Activated naive CD4-positive, alpha-beta T cell treated with anti-CD3 and anti-CD28 coated beads, Interleukin-2, amount 10 ng/mL, durations not matched to agents 7 days and 5 days (primary cell): Measurements from ENCODE around the gene GAA.
A peak's percentile ranks its signal among the peaks of the same experiment; 100 is the strongest.

Experiments used
- CTCF ChIA-PET: fragments of 350-600 bp; sonication (Branson Sonifier 250); formaldehyde crosslinking; loops from one replicate; lab custom pipeline; 2021; ENCODE audit warnings: antibody characterized with exemption; lab: Charles Lee
- DNase-seq: peaks from one replicate; pipeline ENCODE4 v3.0.0-alpha.2; 2020
- H3K27ac Mint-ChIP-seq: one replicate; pipeline ENCODE4 v1.8.0; 2021; ENCODE audit warnings: mild to moderate bottlenecking, moderate library complexity, mixed read lengths
- H3K27me3 Mint-ChIP-seq: one replicate; pipeline ENCODE4 v1.8.0; 2021; ENCODE audit warnings: mild to moderate bottlenecking, mixed read lengths
- H3K36me3 Mint-ChIP-seq: one replicate; pipeline ENCODE4 v1.8.0; 2021; ENCODE audit warnings: mixed read lengths
- H3K4me1 Mint-ChIP-seq: one replicate; pipeline ENCODE4 v1.8.0; 2021; ENCODE audit warnings: mixed read lengths
- H3K4me3 Mint-ChIP-seq: one replicate; pipeline ENCODE4 v1.8.0; 2021; ENCODE audit warnings: mild to moderate bottlenecking, moderate library complexity, mixed read lengths
- H3K9me3 Mint-ChIP-seq: one replicate; pipeline ENCODE4 v1.8.0; 2021; ENCODE audit warnings: mixed read lengths

Gene GAA

DNA sequence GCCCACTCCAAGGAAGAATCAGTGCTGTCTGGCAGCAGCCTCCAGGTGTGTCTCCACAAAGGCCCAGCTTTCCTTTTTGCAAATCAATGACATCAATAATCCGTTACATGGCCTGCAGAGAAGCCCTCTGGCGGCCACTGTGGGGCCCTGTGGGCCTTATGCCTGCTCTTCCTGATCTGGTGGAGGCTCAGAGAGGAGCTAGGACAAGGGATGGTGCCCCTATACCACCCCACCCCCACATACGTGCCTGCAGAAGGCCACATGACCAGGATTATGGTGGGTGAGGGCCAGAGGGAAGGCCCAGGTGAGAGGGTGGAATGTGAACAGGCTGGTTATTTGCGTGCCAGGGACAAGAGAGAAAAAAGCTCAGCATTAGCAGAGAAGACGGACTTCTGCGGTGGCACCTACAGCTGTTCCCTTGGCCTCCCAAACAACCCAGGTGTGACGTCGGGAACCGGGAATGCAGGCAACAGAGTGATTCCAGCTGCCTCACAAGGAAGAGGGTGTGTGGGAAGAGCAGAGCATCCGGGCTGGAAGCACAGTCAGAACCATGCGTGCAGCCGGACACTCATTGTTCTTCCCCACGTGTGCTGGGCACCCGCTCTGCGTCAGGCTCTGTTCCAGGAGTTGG lies 23.1 kb downstream of the GAA start:
- no peaks in the 10 kb centered on the region for H3K4me1 Mint-ChIP-seq

GRCh38 chr17:80125656-80126448 lies 24.5 kb downstream of the GAA start:
- no peaks in the 10 kb centered on the region for H3K4me1 Mint-ChIP-seq
- H3K36me3 Mint-ChIP-seq: no peaks in the 10 kb centered on the region
- CTCF ChIA-PET: no interaction called here
- DNase-seq: no peak
- no peaks in the 10 kb centered on the region for H3K9me3 Mint-ChIP-seq
- peaks cover 25% of the 10 kb centered on the region for H3K27me3 Mint-ChIP-seq
- no peak overlapping the region for H3K27ac Mint-ChIP-seq
- H3K4me3 Mint-ChIP-seq: no peak overlapping the region

More for the DNA sequence above, 23.1 kb downstream of the GAA start:
- Mint-ChIP-seq H3K27ac (no peak overlapping the region), H3K9me3 (no peaks in the 10 kb centered on the region), H3K4me3 (no peak overlapping the region), H3K27me3 (peaks cover 22% of the 10 kb centered on the region), H3K36me3 (no peaks in the 10 kb centered on the region)
- no peak for DNase-seq
- CTCF ChIA-PET: interaction anchor here (0.6 to 1.4 kb wide), 3 partner anchors 9 to 41 kb away, joined by 3 to 6 read pairs (median 3); partner anchors contain the start of gene GAA

- Mint-ChIP-seq H3K4me3 (no peak overlapping the region), H3K27ac (no peak overlapping the region), H3K4me1 (no peaks in the 10 kb centered on the region), H3K27me3 (peaks cover 25% of the 10 kb centered on the region), H3K36me3 (no peaks in the 10 kb centered on the region), H3K9me3 (no peaks in the 10 kb centered on the region)
- CTCF ChIA-PET: no interaction called here
- no peak for DNase-seq
These were observed 25.0 kb downstream of the GAA start for GRCh38 chr17:80126449-80126715.

DNA sequence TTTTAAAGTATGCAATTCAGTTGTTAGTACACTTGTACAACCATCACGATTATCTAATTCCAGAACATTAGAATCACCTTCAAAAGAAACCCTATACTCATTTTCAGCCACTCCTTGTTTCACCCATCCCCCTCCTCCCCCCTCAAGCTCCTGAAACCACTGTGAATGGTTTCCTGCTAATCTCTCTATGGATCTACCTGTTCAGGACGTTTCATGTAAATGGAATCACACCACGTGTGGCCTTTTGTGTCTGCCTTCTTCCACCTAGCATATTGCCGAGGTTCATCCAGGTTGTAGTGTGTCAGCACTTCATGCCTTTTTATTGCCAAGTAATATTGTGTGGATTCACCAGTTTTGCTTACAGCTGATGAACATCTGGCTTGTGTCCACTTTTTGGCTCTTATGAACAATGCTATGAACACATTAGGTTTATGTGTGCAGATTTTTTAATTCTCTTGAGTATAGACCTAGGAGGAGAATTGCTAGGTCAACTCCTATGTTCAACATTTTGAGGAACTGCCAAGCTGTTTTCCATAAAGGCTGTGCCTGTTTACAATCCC lies 27.7 kb downstream of the GAA start:
- H3K4me3 Mint-ChIP-seq: no peak overlapping the region
- DNase-seq: no peak
- H3K27me3 Mint-ChIP-seq: peaks cover 19% of the 10 kb centered on the region
- CTCF ChIA-PET: no interaction called here
- H3K27ac Mint-ChIP-seq: no peak overlapping the region
- no peaks in the 10 kb centered on the region for H3K4me1 Mint-ChIP-seq
- H3K36me3 Mint-ChIP-seq: peaks cover 14% of the 10 kb centered on the region
- H3K9me3 Mint-ChIP-seq: no peaks in the 10 kb centered on the region

DNA sequence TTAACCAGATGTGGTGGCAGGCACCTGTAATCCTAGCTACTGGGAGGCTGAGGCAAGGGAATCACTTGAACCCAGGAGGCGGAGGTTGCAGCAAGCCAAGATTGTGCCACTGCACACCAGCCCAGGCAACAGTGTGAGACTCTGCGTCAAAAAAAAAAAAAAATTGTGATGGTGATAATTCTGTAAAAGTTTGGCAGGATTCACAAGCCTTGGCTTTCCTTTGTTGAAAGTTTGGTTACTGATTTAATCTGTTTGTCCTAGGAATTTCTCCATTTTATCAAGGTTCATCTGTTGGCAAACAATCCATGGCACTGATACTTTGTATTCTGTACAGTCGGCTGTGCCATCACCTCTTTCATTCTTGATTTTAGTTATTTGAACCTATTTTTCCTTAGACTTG lies 29.6 kb downstream of the GAA start:
- no peak overlapping the region for H3K27ac Mint-ChIP-seq
- H3K27me3 Mint-ChIP-seq: peaks cover 12% of the 10 kb centered on the region
- no peaks in the 10 kb centered on the region for H3K4me1 Mint-ChIP-seq
- CTCF ChIA-PET: no interaction called here
- H3K4me3 Mint-ChIP-seq: no peak overlapping the region
- no peaks in the 10 kb centered on the region for H3K9me3 Mint-ChIP-seq
- peaks cover 30% of the 10 kb centered on the region for H3K36me3 Mint-ChIP-seq
- no peak for DNase-seq

GRCh38 chr17:80132906-80133625 lies 31.7 kb downstream of the GAA start:
- Mint-ChIP-seq H3K4me1 (no peaks in the 10 kb centered on the region), H3K27ac (peak overlapping the region; percentile 55)
- CTCF ChIA-PET: interaction anchor here (1.5 kb wide), 1 partner anchor 11 kb away, joined by 7 read pairs; no protein-coding TSS in a partner anchor

DNA sequence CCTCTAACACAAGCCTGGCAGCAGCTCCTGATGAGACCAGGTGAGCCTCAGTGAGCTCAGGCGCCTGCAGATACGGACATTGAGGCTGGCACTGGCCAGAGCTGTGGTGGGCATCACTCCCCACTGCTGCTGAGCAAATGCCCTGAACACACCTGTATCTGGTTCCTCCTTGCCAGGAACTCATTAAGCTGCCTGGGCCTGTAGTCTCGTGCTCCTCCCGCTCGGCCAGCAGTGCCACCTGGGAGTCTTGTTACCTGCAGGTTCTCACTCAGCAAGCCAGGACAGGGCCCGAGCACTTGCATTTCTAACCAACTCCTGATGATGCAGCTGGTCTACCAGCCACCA lies 32.2 kb downstream of the GAA start:
- peak overlapping the region; percentile 55 for H3K27ac Mint-ChIP-seq

More at GRCh38 chr17:80132906-80133625, 31.7 kb downstream of the GAA start:
- no peaks in the 10 kb centered on the region for H3K9me3 Mint-ChIP-seq
- peaks cover 49% of the 10 kb centered on the region for H3K36me3 Mint-ChIP-seq
- no peak for DNase-seq
- no peak overlapping the region for H3K4me3 Mint-ChIP-seq
- peaks cover 4% of the 10 kb centered on the region for H3K27me3 Mint-ChIP-seq

GRCh38 chr17:80137131-80137530 lies 35.8 kb downstream of the GAA start:
- Mint-ChIP-seq H3K4me3 (no peak overlapping the region), H3K27ac (no peak overlapping the region), H3K4me1 (no peaks in the 10 kb centered on the region), H3K36me3 (peaks cover 79% of the 10 kb centered on the region), H3K9me3 (no peaks in the 10 kb centered on the region), H3K27me3 (no peaks in the 10 kb centered on the region)
- CTCF ChIA-PET: no interaction called here
- no peak for DNase-seq

More for the DNA sequence above, 32.2 kb downstream of the GAA start:
- H3K36me3 Mint-ChIP-seq: peaks cover 54% of the 10 kb centered on the region
- H3K4me3 Mint-ChIP-seq: no peak overlapping the region
- CTCF ChIA-PET: interaction anchor here (1.5 kb wide), 1 partner anchor 11 kb away, joined by 7 read pairs; no protein-coding TSS in a partner anchor
- no peaks in the 10 kb centered on the region for H3K4me1 Mint-ChIP-seq
- DNase-seq: no peak
- H3K27me3 Mint-ChIP-seq: peaks cover 4% of the 10 kb centered on the region
- H3K9me3 Mint-ChIP-seq: no peaks in the 10 kb centered on the region

- Mint-ChIP-seq H3K27ac (no peak overlapping the region), H3K9me3 (no peaks in the 10 kb centered on the region), H3K4me1 (peaks cover 6% of the 10 kb centered on the region), H3K36me3 (peaks cover 76% of the 10 kb centered on the region), H3K4me3 (no peak overlapping the region), H3K27me3 (no peaks in the 10 kb centered on the region)
- DNase-seq: no peak
- CTCF ChIA-PET: interaction anchor here (1.1 kb wide), 1 partner anchor 37 kb away, joined by 3 read pairs; the partner anchor contains the start of gene GAA
These were observed 37.6 kb downstream of the GAA start for GRCh38 chr17:80138856-80139426.

DNA sequence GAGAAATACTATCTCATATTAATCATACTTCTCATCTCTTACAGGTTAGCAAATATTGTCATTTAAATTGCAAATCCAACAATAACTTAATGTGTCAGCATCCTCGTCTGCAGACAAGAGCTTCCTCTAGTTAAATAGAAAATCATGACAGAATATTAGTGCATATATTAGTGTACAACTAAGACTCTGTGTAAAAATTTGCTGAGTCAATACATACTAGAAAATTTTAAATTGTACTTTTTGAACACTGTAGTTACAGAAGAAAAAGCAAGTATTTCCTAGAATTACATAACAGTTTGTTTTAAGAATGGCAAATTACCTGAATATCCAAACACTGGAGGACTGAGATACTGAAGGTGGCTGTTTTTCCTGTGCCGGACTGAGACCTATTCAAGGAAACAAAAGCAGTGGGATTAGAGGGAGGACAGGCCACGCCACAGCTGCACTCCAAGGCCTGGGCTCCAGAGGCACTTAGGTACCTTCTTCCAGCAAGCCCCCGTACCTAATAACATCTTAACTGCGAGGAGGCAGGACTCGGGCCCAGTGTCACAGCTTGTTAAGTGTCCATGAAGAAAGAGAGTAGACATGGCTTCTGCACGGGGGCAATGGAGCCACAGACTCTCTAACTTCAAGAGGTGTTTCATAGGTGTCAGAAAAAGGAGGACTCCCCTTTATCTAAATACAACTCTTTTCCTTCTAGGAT lies 40.2 kb downstream of the GAA start:
- Mint-ChIP-seq H3K4me1 (peaks cover 30% of the 10 kb centered on the region), H3K36me3 (peaks cover 66% of the 10 kb centered on the region)
- CTCF ChIA-PET: interaction anchor here (1.0 kb wide), 1 partner anchor 40 kb away, joined by 4 read pairs; the partner anchor contains the start of gene GAA

GRCh38 chr17:80142929-80143328 lies 41.5 kb downstream of the GAA start:
- peaks cover 54% of the 10 kb centered on the region for H3K36me3 Mint-ChIP-seq
- no peak overlapping the region for H3K27ac Mint-ChIP-seq
- no peak overlapping the region for H3K4me3 Mint-ChIP-seq
- CTCF ChIA-PET: no interaction called here
- no peaks in the 10 kb centered on the region for H3K9me3 Mint-ChIP-seq
- no peaks in the 10 kb centered on the region for H3K27me3 Mint-ChIP-seq
- DNase-seq: no peak
- peaks cover 36% of the 10 kb centered on the region for H3K4me1 Mint-ChIP-seq

More for the DNA sequence above, 40.2 kb downstream of the GAA start:
- H3K27me3 Mint-ChIP-seq: no peaks in the 10 kb centered on the region
- DNase-seq: no peak
- H3K9me3 Mint-ChIP-seq: no peaks in the 10 kb centered on the region
- H3K27ac Mint-ChIP-seq: no peak overlapping the region
- no peak overlapping the region for H3K4me3 Mint-ChIP-seq

DNA sequence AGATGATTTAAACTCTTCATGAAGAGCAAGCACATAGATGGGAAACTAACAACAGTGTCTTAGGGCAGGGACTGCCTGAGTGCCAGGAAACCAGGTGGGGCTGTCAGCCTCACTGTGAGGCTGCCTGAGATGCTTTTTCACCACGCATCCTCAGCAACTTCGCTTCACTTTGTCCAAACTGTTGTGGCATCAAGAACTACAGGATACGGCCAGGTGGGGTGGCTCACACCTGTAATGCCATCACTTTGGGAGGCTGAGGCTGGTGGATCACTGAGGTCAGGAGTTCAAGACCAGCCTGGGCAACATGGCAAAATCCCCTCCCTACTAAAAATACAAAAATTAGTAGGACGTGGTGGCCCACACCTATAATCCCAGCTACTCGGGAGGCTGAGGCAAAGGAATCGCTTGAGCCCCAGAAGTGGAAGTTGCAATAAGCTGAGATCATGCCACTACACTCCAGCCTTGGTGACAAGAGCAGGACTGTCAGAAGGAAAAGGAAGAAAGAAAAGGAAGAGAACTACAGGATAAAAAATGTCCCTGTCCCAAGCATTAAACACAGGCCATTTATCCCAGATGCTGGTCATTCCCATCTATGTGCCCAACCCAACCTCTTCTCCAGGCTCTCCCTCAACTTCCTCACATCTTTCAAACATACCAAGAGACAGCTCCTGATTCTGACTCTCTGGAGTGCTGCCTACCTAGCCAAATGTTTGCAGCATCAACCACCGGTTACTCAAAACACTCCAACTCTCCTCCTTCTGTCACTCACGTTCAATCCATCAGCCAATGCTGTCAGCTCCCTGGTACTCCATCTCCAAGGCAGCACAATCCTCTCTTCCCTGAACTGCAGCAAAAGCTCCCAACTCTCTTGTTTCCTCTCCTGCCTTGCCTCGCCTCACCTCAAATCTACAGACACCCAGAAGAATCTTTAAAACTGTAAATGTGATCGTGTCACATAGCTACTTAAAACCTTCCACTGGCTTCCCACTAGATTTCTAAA lies 44.0 kb downstream of the GAA start:
- CTCF ChIA-PET: interaction anchor here (1.1 to 1.8 kb wide), 3 partner anchors 12 to 137 kb away, joined by 3 to 7 read pairs (median 4); partner anchors contain the start of gene GAA
- H3K27ac Mint-ChIP-seq: peak overlapping the region; percentile 75
- peak overlapping the region; percentile 80 for H3K4me3 Mint-ChIP-seq
- H3K4me1 Mint-ChIP-seq: peaks cover 46% of the 10 kb centered on the region
- H3K9me3 Mint-ChIP-seq: no peaks in the 10 kb centered on the region
- DNase-seq: peak; percentile 42
- no peaks in the 10 kb centered on the region for H3K27me3 Mint-ChIP-seq
- H3K36me3 Mint-ChIP-seq: peaks cover 34% of the 10 kb centered on the region
